Measurements from ENCODE around the gene TSR3. TPM values are rescaled to one million over a fixed set of nuclear protein-coding genes. Genes with fewer than 3 reads are reported as not detected.

The TSR3 gene
- total and polyA plus RNA-seq, 2 of the 13 experiments (the other 11 are each of a cell fraction or from before 2014, with no cell fraction given): 24.2 to 51.0 TPM

GRCh38 chr16:1312903-1313302, 38.8 kb downstream of the TSR3 start:
- H3K27me3 ChIP-seq (ENCODE audit: control insufficient read depth in 1 of 2, insufficient read depth in 2 of 2, low read length in 2 of 2): no peaks in the 10 kb centered on the region; a peak in 2 of 5 replicates
- peaks cover 62% of the 10 kb centered on the region for H3K79me2 ChIP-seq (ENCODE audit: insufficient read depth, low read length)
- TF ChIP-seq ZNF326 (CRISPR knock-in tag; IDR thresholded peaks at IDR 0.05; ENCODE audit: borderline replicate concordance): no peak
- peaks cover 52% of the 10 kb centered on the region for H4K20me1 ChIP-seq (ENCODE audit: insufficient read depth, low read length)
- H3K4me3 ChIP-seq (replicated peaks in 1 of 3; ENCODE audit: insufficient read depth in 1 of 3, low read depth in 2 of 3, low read length in 3 of 3): no peak overlapping the region
- in situ Hi-C loops (cut with HindIII; ENCODE audit: extremely low pct_ligation_motif_present, low pct_unique_long_range_greater_than_20kb) (no loop called here), intact Hi-C loops (cut with micrococcal nuclease; ENCODE audit: unreplicated experiment) (no loop called here)
- H3K4me2 ChIP-seq (ENCODE audit: low read depth, low read length): peak overlapping the region; percentile 95; the same call in 1 of the 2 replicates
- TSS peak; percentile 5 for BruUV-seq (replicated peaks)
- H3K4me1 ChIP-seq (ENCODE audit: insufficient read depth, low read length): peaks cover 25% of the 10 kb centered on the region
- FAIRE-seq (no peak), ATAC-seq (no peak), DNase-seq (ENCODE audit: low spot score) (no peak)
- H3K36me3 ChIP-seq (replicated peaks in 1 of 2; ENCODE audit: control insufficient read depth in 1 of 2, insufficient read depth in 2 of 2, low read length in 2 of 2): peaks cover 31 to 57% of the 10 kb centered on the region in 2 experiments; a peak in 4 of 5 replicates
- POLR2A ChIA-PET: no interaction called here
- 100% methylated on average over 3 of the region's 15 CpGs for WGBS (ENCODE audit: low lambda C conversion rate)
- no peaks in the 10 kb centered on the region for H3K9me3 ChIP-seq (ENCODE audit: low read length)
- H3K9ac ChIP-seq (ENCODE audit: insufficient read depth, low read depth, low read length): no peak overlapping the region
- CTCF ChIA-PET (ENCODE audit: low intra/inter-chr PET ratio, low total read pairs): no interaction called here
- H2AFZ ChIP-seq (ENCODE audit: low read length): no peak overlapping the region
- no peak overlapping the region for H3K27ac ChIP-seq (ENCODE audit: extremely low read length, insufficient read depth, low read length)

- no peaks in the 10 kb centered on the region for H3K9me3 ChIP-seq (ENCODE audit: low read length)
- H3K36me3 ChIP-seq (replicated peaks in 1 of 2; ENCODE audit: control insufficient read depth in 1 of 2, insufficient read depth in 2 of 2, low read length in 2 of 2): peaks cover 28 to 53% of the 10 kb centered on the region in 2 experiments; a peak in 4 of 5 replicates
- TF ChIP-seq ERF (CRISPR knock-in tag; IDR thresholded peaks at IDR 0.05) (no peak), GFI1 (CRISPR knock-in tag; IDR thresholded peaks at IDR 0.05; ENCODE audit: borderline replicate concordance) (no peak), FLYWCH1 (CRISPR knock-in tag; IDR thresholded peaks at IDR 0.05) (no peak), ZNF850 (CRISPR knock-in tag; conservative IDR thresholded peaks at IDR 0.05) (no peak), KLF12 (CRISPR knock-in tag; IDR thresholded peaks at IDR 0.05; ENCODE audit: borderline replicate concordance) (no peak), BCLAF1 (IDR thresholded peaks at IDR 0.05) (no peak), FOSL1 (CRISPR knock-in tag; IDR thresholded peaks at IDR 0.05; ENCODE audit: borderline replicate concordance) (no peak), ZNF12 (CRISPR knock-in tag; IDR thresholded peaks at IDR 0.05) (no peak), ZNF800 (CRISPR knock-in tag; IDR thresholded peaks at IDR 0.05) (no peak), ZNF18 (CRISPR knock-in tag; IDR thresholded peaks at IDR 0.05; ENCODE audit: insufficient replicate concordance) (no peak), ZBTB38 (CRISPR knock-in tag; IDR thresholded peaks at IDR 0.05) (no peak), ZNF530 (CRISPR knock-in tag; IDR thresholded peaks at IDR 0.05; ENCODE audit: low read depth) (no peak)
These were observed 39.2 kb downstream of the TSR3 start for GRCh38 chr16:1312467-1312816.

More at GRCh38 chr16:1312467-1312816, 39.2 kb downstream of the TSR3 start:
- ChIA-PET POLR2A (no interaction called here), CTCF (ENCODE audit: low intra/inter-chr PET ratio, low total read pairs) (no interaction called here)
- in situ Hi-C loops (cut with HindIII; ENCODE audit: extremely low pct_ligation_motif_present, low pct_unique_long_range_greater_than_20kb) (no loop called here), intact Hi-C loops (cut with micrococcal nuclease; ENCODE audit: unreplicated experiment) (no loop called here)
- Histone ChIP-seq H3K4me3 (replicated peaks in 1 of 3; ENCODE audit: insufficient read depth in 1 of 3, low read depth in 2 of 3, low read length in 3 of 3) (peak overlapping the region in 1 of 3 experiments; percentile 97; a peak in 2 of 6 replicates), H3K79me2 (ENCODE audit: insufficient read depth, low read length) (peaks cover 62% of the 10 kb centered on the region), H3K9ac (ENCODE audit: insufficient read depth, low read depth, low read length) (peak overlapping the region; percentile 91; the same call in 1 of the 2 replicates), H4K20me1 (ENCODE audit: insufficient read depth, low read length) (peaks cover 52% of the 10 kb centered on the region), H3K27me3 (ENCODE audit: control insufficient read depth in 1 of 2, insufficient read depth in 2 of 2, low read length in 2 of 2) (no peaks in the 10 kb centered on the region; a peak in 2 of 5 replicates), H3K27ac (ENCODE audit: extremely low read length, insufficient read depth, low read length) (no peak overlapping the region), H3K4me2 (ENCODE audit: low read depth, low read length) (peak overlapping the region; percentile 95), H3K4me1 (ENCODE audit: insufficient read depth, low read length) (peaks cover 25% of the 10 kb centered on the region), H2AFZ (ENCODE audit: low read length) (no peak overlapping the region)
- no TSS peak for BruUV-seq (replicated peaks)
- no CpG with 5 or more reads among the region's 16 CpGs for WGBS (ENCODE audit: low lambda C conversion rate)
- FAIRE-seq (no peak), ATAC-seq (no peak), DNase-seq (ENCODE audit: low spot score) (no peak)
